ENCODE results near the gene SPACA7. TPM values are rescaled to one million over a fixed set of nuclear protein-coding genes. Genes with fewer than 3 reads are reported as not detected.

Gene SPACA7
- total RNA-seq, 4 donors from 2014 or later, result not detected

- Histone ChIP-seq H3K9me3 (no peaks in the 10 kb centered on the region), H3K36me3 (no peaks in the 10 kb centered on the region), H3K27ac (no peak overlapping the region), H3K4me3 (no peak overlapping the region), H3K27me3 (peaks cover 0 to 5% of the 10 kb centered on the region in 2 donors), H3K4me1 (no peaks in the 10 kb centered on the region)
- TF ChIP-seq CTCF (IDR thresholded peaks at IDR 0.05) (no peak), POLR2A (IDR thresholded peaks at IDR 0.05) (no peak)
- peak in 1 of 3 donors; percentile 46 for DNase-seq
Observed at GRCh38 chr13:112447761-112448603, 71.8 kb downstream of the SPACA7 start.

GRCh38 chr13:112448621-112449544, 72.7 kb downstream of the SPACA7 start:
- Histone ChIP-seq H3K4me1 (no peaks in the 10 kb centered on the region), H3K4me3 (no peak overlapping the region), H3K27me3 (no peaks in the 10 kb centered on the region), H3K9me3 (no peaks in the 10 kb centered on the region), H3K27ac (no peak overlapping the region), H3K36me3 (no peaks in the 10 kb centered on the region)
- DNase-seq, result peak in 1 of 3 donors; percentile 15
- TF ChIP-seq POLR2A (IDR thresholded peaks at IDR 0.05) (no peak), CTCF (IDR thresholded peaks at IDR 0.05) (no peak)

GRCh38 chr13:112449545-112449930, 73.4 kb downstream of the SPACA7 start:
- no peak for DNase-seq
- H3K36me3 ChIP-seq, result no peaks in the 10 kb centered on the region
- no peaks in the 10 kb centered on the region for H3K9me3 ChIP-seq
- TF ChIP-seq CTCF (IDR thresholded peaks at IDR 0.05), result no peak
- no peak for TF ChIP-seq POLR2A (IDR thresholded peaks at IDR 0.05)
- no peak overlapping the region for H3K27ac ChIP-seq
- no peaks in the 10 kb centered on the region for H3K4me1 ChIP-seq
- H3K27me3 ChIP-seq, result no peaks in the 10 kb centered on the region
- H3K4me3 ChIP-seq, result no peak overlapping the region

- DNase-seq, result no peak
- H3K27ac ChIP-seq, result no peak overlapping the region
Observed at GRCh38 chr13:112450118-112450903, 74.2 kb downstream of the SPACA7 start.

More at GRCh38 chr13:112450118-112450903, 74.2 kb downstream of the SPACA7 start:
- TF ChIP-seq POLR2A (IDR thresholded peaks at IDR 0.05), result no peak
- TF ChIP-seq CTCF (IDR thresholded peaks at IDR 0.05), result no peak
- H3K36me3 ChIP-seq, result no peaks in the 10 kb centered on the region
- H3K4me3 ChIP-seq, result no peak overlapping the region
- H3K27me3 ChIP-seq, result no peaks in the 10 kb centered on the region
- H3K9me3 ChIP-seq, result no peaks in the 10 kb centered on the region
- H3K4me1 ChIP-seq, result no peaks in the 10 kb centered on the region
